ENCODE results near the gene PRAC1. TPM values are rescaled to one million over a fixed set of nuclear protein-coding genes. Genes with fewer than 3 reads are reported as not detected.

Gene PRAC1
- total RNA-seq, 1 experiment from 2014 or later = not detected

GRCh38 chr17:48747445-48748363, 25.4 kb upstream of the PRAC1 start:
- peaks cover 16% of the 10 kb centered on the region for H3K27me3 Mint-ChIP-seq (ENCODE audit: insufficient read depth, unreplicated experiment)
- peaks cover 20% of the 10 kb centered on the region for H3K4me1 Mint-ChIP-seq (ENCODE audit: low read depth, unreplicated experiment)
- no peak overlapping the region for H3K27ac Mint-ChIP-seq (ENCODE audit: unreplicated experiment)
- peaks cover 9% of the 10 kb centered on the region for H3K4me1 ChIP-seq
- BruUV-seq (replicated peaks) = no TSS peak
- no peaks in the 10 kb centered on the region for H3K36me3 ChIP-seq (ENCODE audit: control insufficient read depth, insufficient read depth, low read length)
- peaks cover 5% of the 10 kb centered on the region for H3K36me3 Mint-ChIP-seq (ENCODE audit: insufficient read depth, unreplicated experiment)
- H3K4me3 ChIP-seq (ENCODE audit: low read depth, low read length) = no peak overlapping the region
- H3K27me3 ChIP-seq (replicated peaks; ENCODE audit: control insufficient read depth, insufficient read depth, low read length) = peaks cover 1% of the 10 kb centered on the region; the same call in 1 of the 2 replicates
- ChIA-PET CTCF (interaction anchor here (0.5 kb wide), 1 partner anchor 217 kb away, joined by 3 read pairs; no protein-coding TSS in a partner anchor), POLR2A (no interaction called here)
- H3K9me3 ChIP-seq = no peaks in the 10 kb centered on the region
- H3K9me3 Mint-ChIP-seq (ENCODE audit: unreplicated experiment) = no peaks in the 10 kb centered on the region
- H3K4me3 Mint-ChIP-seq (ENCODE audit: unreplicated experiment) = no peak overlapping the region
- TF ChIP-seq CTCF (IDR thresholded peaks at IDR 0.05; ENCODE audit: insufficient read depth in 1 of 2, low read depth in 1 of 2, low read length in 1 of 2, severe bottlenecking in 1 of 2, unreplicated experiment in 1 of 2) = no peak
- intact Hi-C loops (cut with micrococcal nuclease; ENCODE audit: unreplicated experiment) = no loop called here
- no peak for DNase-seq

- intact Hi-C loops (cut with micrococcal nuclease; ENCODE audit: unreplicated experiment) = no loop called here
- peaks cover 5% of the 10 kb centered on the region for H3K36me3 Mint-ChIP-seq (ENCODE audit: insufficient read depth, unreplicated experiment)
- no peak overlapping the region for H3K4me3 Mint-ChIP-seq (ENCODE audit: unreplicated experiment)
- no peaks in the 10 kb centered on the region for H3K9me3 Mint-ChIP-seq (ENCODE audit: unreplicated experiment)
- H3K9me3 ChIP-seq = no peaks in the 10 kb centered on the region
- peaks cover 15% of the 10 kb centered on the region for H3K4me1 Mint-ChIP-seq (ENCODE audit: low read depth, unreplicated experiment)
- DNase-seq = no peak
- no peaks in the 10 kb centered on the region for H3K36me3 ChIP-seq (ENCODE audit: control insufficient read depth, insufficient read depth, low read length)
- peaks cover 1% of the 10 kb centered on the region; the same call in 1 of the 2 replicates for H3K27me3 ChIP-seq (replicated peaks; ENCODE audit: control insufficient read depth, insufficient read depth, low read length)
- ChIA-PET CTCF (interaction anchor here (0.5 to 1.3 kb wide), 4 partner anchors 44 to 616 kb away, joined by 3 to 6 read pairs (median 4); no protein-coding TSS in a partner anchor), POLR2A (no interaction called here)
- H3K4me3 ChIP-seq (ENCODE audit: low read depth, low read length) = no peak overlapping the region
- no TSS peak for BruUV-seq (replicated peaks)
- TF ChIP-seq CTCF (IDR thresholded peaks at IDR 0.05; ENCODE audit: insufficient read depth in 1 of 2, low read depth in 1 of 2, low read length in 1 of 2, severe bottlenecking in 1 of 2, unreplicated experiment in 1 of 2) = no peak
- peaks cover 16% of the 10 kb centered on the region for H3K27me3 Mint-ChIP-seq (ENCODE audit: insufficient read depth, unreplicated experiment)
- peaks cover 4% of the 10 kb centered on the region for H3K4me1 ChIP-seq
- H3K27ac Mint-ChIP-seq (ENCODE audit: unreplicated experiment) = no peak overlapping the region
These were observed 24.7 kb upstream of the PRAC1 start for GRCh38 chr17:48746916-48747444.

- no peak for TF ChIP-seq CTCF (IDR thresholded peaks at IDR 0.05; ENCODE audit: insufficient read depth in 1 of 2, low read depth in 1 of 2, low read length in 1 of 2, severe bottlenecking in 1 of 2, unreplicated experiment in 1 of 2)
- no peak for DNase-seq
- peaks cover 5% of the 10 kb centered on the region for H3K36me3 Mint-ChIP-seq (ENCODE audit: insufficient read depth, unreplicated experiment)
- BruUV-seq (replicated peaks) = no TSS peak
- Histone ChIP-seq H3K36me3 (ENCODE audit: control insufficient read depth, insufficient read depth, low read length) (no peaks in the 10 kb centered on the region), H3K4me3 (ENCODE audit: low read depth, low read length) (no peak overlapping the region), H3K27me3 (replicated peaks; ENCODE audit: control insufficient read depth, insufficient read depth, low read length) (peaks cover 1% of the 10 kb centered on the region; the same call in 1 of the 2 replicates), H3K9me3 (no peaks in the 10 kb centered on the region), H3K4me1 (no peaks in the 10 kb centered on the region)
- CTCF ChIA-PET = interaction anchor here (0.6 to 1.3 kb wide), 6 partner anchors 22 to 1044 kb away, joined by 3 to 6 read pairs (median 4); no protein-coding TSS in a partner anchor
- intact Hi-C loops (cut with micrococcal nuclease; ENCODE audit: unreplicated experiment) = no loop called here
- no peak overlapping the region for H3K27ac Mint-ChIP-seq (ENCODE audit: unreplicated experiment)
- peaks cover 8% of the 10 kb centered on the region for H3K4me1 Mint-ChIP-seq (ENCODE audit: low read depth, unreplicated experiment)
- POLR2A ChIA-PET = no interaction called here
- peaks cover 16% of the 10 kb centered on the region for H3K27me3 Mint-ChIP-seq (ENCODE audit: insufficient read depth, unreplicated experiment)
- H3K4me3 Mint-ChIP-seq (ENCODE audit: unreplicated experiment) = no peak overlapping the region
- no peaks in the 10 kb centered on the region for H3K9me3 Mint-ChIP-seq (ENCODE audit: unreplicated experiment)
These were observed 23.3 kb upstream of the PRAC1 start for GRCh38 chr17:48745381-48746275.

All from Caco-2 (cell line).